Natural killer cell (primary cell): ENCODE measurements around the gene MEOX2. TPM values are rescaled to one million over a fixed set of nuclear protein-coding genes. Genes with fewer than 3 reads are reported as not detected.

Experiments
- ATAC-seq, 3 donors: fragments of 150-1000 bp in 2 of 3; fragments of 200-7000 bp in 1 of 3; cut with Tn5 transposase; 1 replicate in 1 of 3; 2 replicates in 2 of 3; pipeline ENCODE4 v1.10.0; 2021; ENCODE audit warnings: mild to moderate bottlenecking in 2 of 3, moderate library complexity in 2 of 3
- DNase-seq, 2 donors: peaks; one replicate each; pipeline versions ENCODE4 v3.0.0 to v3.0.0-alpha.2; 2013 to 2021; ENCODE audit warnings: mixed read lengths in 1 of 2
- H3K27ac ChIP-seq: one replicate; pipeline ENCODE4 v1.5.1; 2013; ENCODE audit warnings: mild to moderate bottlenecking, low read length
- H3K27me3 ChIP-seq: one replicate; pipeline ENCODE4 v1.6.1; 2013; ENCODE audit warnings: low read length; ENCODE audit not compliant: control insufficient read depth, insufficient read depth
- H3K36me3 ChIP-seq: one replicate; pipeline ENCODE4 v1.6.1; 2013; ENCODE audit warnings: low read length; ENCODE audit not compliant: control insufficient read depth, insufficient read depth
- H3K4me1 ChIP-seq: one replicate; pipeline ENCODE4 v1.6.1; 2013; ENCODE audit warnings: low read length; ENCODE audit not compliant: control insufficient read depth, insufficient read depth
- H3K4me3 ChIP-seq: one replicate; pipeline ENCODE4 v1.5.1; 2013; ENCODE audit warnings: low read length
- H3K9me3 ChIP-seq: one replicate; pipeline ENCODE4 v1.6.1; 2013; ENCODE audit warnings: low read length; ENCODE audit not compliant: control insufficient read depth, insufficient read depth
- H3K27ac Mint-ChIP-seq, 2 donors: one replicate each; pipeline ENCODE4 v1.8.0; 2022; ENCODE audit warnings: mild to moderate bottlenecking in 2 of 2, mixed read lengths in 2 of 2, moderate library complexity in 1 of 2
- H3K27me3 Mint-ChIP-seq, 2 donors: one replicate each; pipeline ENCODE4 v1.8.0; 2022; ENCODE audit warnings: low read depth in 2 of 2, mixed read lengths in 2 of 2
- H3K36me3 Mint-ChIP-seq: one replicate; pipeline ENCODE4 v1.8.0; 2022; ENCODE audit warnings: mixed read lengths
- H3K4me1 Mint-ChIP-seq, 2 donors: one replicate each; pipeline ENCODE4 v1.8.0; 2022; ENCODE audit warnings: mixed read lengths in 2 of 2
- H3K4me3 Mint-ChIP-seq: one replicate; pipeline ENCODE4 v1.8.0; 2022; ENCODE audit warnings: mild to moderate bottlenecking, moderate library complexity, mixed read lengths
- H3K9me3 Mint-ChIP-seq, 2 donors: one replicate each; pipeline ENCODE4 v1.8.0; 2022; ENCODE audit warnings: mixed read lengths in 2 of 2
- WGBS: methylation state at CpG from one replicate; pipeline ENCODE4 v1.1.7; 2013; ENCODE audit warnings: missing lambda C conversion rate; ENCODE audit not compliant: insufficient coverage; 5-methylcytosine and 5-hydroxymethylcytosine counted together
- intact Hi-C: fragments of 100-400 bp; cut with micrococcal nuclease; formaldehyde crosslinking; loops from one replicate; pipeline ENCODE4 v1.14.2; 2022
- total RNA-seq, 4 donors: library from RNA; stranded (reverse); fragments of 120-200 nt in 1 of 4; gene quantifications; one replicate each; pipeline versions ENCODE4 v1.2.3 to v1.2.4, GENCODE V29; 2013 to 2022
- TF ChIP-seq, protein P1 (sequence below): fragments of 200-600 bp; IDR thresholded peaks from one replicate; pipeline ENCODE4 v1.8.0; 2022; ENCODE audit warnings: antibody characterized with exemption

Gene MEOX2
- total RNA-seq, 3 donors from 2014 or later (not counting 1 experiment from before 2014, with no cell fraction given) = not detected

DNA sequence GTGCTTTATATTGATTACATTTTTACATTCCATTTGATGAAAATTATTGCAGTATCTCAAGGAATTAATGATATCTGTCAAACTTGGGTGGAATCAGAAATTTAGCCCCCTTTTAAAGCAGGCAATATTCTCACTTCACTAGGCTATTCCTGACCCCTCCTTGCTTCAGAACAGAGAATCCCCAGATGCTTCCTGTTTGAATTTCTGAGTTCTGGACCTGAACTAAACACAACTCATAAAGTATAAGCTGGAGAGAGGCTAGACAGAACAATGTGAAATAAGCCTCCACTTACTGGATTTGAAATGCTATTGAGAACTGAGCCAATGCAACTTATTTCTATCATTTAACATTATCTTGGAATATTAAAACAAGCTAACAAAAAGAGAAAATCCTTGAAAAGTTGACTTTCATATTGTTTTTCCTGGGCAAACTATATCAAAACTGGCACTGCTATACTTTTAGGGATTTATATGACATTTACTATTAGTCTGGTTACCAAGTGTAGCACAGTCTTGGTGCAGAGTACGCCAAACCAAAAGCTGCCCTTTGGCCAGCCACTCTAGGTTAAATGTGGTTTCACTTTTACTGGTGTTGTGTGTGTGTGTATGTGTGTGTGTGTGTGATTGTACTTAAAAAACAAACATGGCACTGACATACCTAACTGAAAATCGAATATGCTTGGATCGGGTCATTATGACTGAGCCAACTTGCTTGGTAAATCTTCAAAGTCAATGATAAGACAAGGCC lies 105.7 kb downstream of the MEOX2 start:
- H3K36me3 Mint-ChIP-seq = peaks cover 7% of the 10 kb centered on the region
- no peak overlapping the region for H3K4me3 Mint-ChIP-seq
- intact Hi-C loops = no loop called here
- 94% methylated on average over 3 of the region's 3 CpGs for WGBS
- H3K4me1 Mint-ChIP-seq = no peaks in the 10 kb centered on the region
- ATAC-seq = no peak
- no peak overlapping the region for H3K27ac Mint-ChIP-seq
- no peaks in the 10 kb centered on the region for H3K27me3 ChIP-seq
- H3K4me1 ChIP-seq = no peaks in the 10 kb centered on the region
- peaks cover 11 to 12% of the 10 kb centered on the region in 2 donors for H3K9me3 Mint-ChIP-seq
- peaks cover 6% of the 10 kb centered on the region for H3K9me3 ChIP-seq
- H3K27me3 Mint-ChIP-seq = no peaks in the 10 kb centered on the region
- H3K27ac ChIP-seq = no peak overlapping the region
- H3K4me3 ChIP-seq = no peak overlapping the region
- H3K36me3 ChIP-seq = no peaks in the 10 kb centered on the region
- no peak for DNase-seq
- TF ChIP-seq, protein P1, sequence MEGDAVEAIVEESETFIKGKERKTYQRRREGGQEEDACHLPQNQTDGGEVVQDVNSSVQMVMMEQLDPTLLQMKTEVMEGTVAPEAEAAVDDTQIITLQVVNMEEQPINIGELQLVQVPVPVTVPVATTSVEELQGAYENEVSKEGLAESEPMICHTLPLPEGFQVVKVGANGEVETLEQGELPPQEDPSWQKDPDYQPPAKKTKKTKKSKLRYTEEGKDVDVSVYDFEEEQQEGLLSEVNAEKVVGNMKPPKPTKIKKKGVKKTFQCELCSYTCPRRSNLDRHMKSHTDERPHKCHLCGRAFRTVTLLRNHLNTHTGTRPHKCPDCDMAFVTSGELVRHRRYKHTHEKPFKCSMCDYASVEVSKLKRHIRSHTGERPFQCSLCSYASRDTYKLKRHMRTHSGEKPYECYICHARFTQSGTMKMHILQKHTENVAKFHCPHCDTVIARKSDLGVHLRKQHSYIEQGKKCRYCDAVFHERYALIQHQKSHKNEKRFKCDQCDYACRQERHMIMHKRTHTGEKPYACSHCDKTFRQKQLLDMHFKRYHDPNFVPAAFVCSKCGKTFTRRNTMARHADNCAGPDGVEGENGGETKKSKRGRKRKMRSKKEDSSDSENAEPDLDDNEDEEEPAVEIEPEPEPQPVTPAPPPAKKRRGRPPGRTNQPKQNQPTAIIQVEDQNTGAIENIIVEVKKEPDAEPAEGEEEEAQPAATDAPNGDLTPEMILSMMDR = no peak

GRCh38 chr7:15577600-15577999 lies 108.9 kb downstream of the MEOX2 start:
- Histone ChIP-seq H3K9me3 (peaks cover 2% of the 10 kb centered on the region), H3K4me3 (no peak overlapping the region), H3K4me1 (no peaks in the 10 kb centered on the region), H3K27ac (no peak overlapping the region), H3K36me3 (no peaks in the 10 kb centered on the region), H3K27me3 (no peaks in the 10 kb centered on the region)
- intact Hi-C loops = no loop called here
- H3K9me3 Mint-ChIP-seq = peaks cover 14 to 21% of the 10 kb centered on the region in 2 donors
- H3K4me3 Mint-ChIP-seq = no peak overlapping the region
- ATAC-seq = no peak
- H3K36me3 Mint-ChIP-seq = peaks cover 7% of the 10 kb centered on the region
- no peaks in the 10 kb centered on the region for H3K4me1 Mint-ChIP-seq
- no peaks in the 10 kb centered on the region for H3K27me3 Mint-ChIP-seq
- TF ChIP-seq, protein P1 = no peak
- no CpG with 5 or more reads among the region's 2 CpGs for WGBS
- no peak overlapping the region for H3K27ac Mint-ChIP-seq
- DNase-seq = no peak

- Mint-ChIP-seq H3K4me3 (no peak overlapping the region), H3K4me1 (no peaks in the 10 kb centered on the region), H3K36me3 (no peaks in the 10 kb centered on the region), H3K27ac (no peak overlapping the region), H3K27me3 (no peaks in the 10 kb centered on the region), H3K9me3 (peaks cover 10 to 24% of the 10 kb centered on the region in 2 donors)
- Histone ChIP-seq H3K36me3 (no peaks in the 10 kb centered on the region), H3K4me1 (no peaks in the 10 kb centered on the region), H3K27me3 (no peaks in the 10 kb centered on the region), H3K4me3 (no peak overlapping the region), H3K9me3 (no peaks in the 10 kb centered on the region), H3K27ac (no peak overlapping the region)
- no peak for ATAC-seq
- no peak for DNase-seq
- TF ChIP-seq, protein P1 = no peak
- intact Hi-C loops = no loop called here
- WGBS = 100% methylated on average over 2 of the region's 3 CpGs
These were observed 115.1 kb downstream of the MEOX2 start for GRCh38 chr7:15571301-15571878.
